ENCODE data around the gene AP2M1.

AP2M1 gene

GRCh38 chr3:184180165-184180564 lies 5.5 kb downstream of the AP2M1 start:
- no peak for DNase-seq (ENCODE audit: low read depth in 2 of 2)

- DNase-seq (ENCODE audit: low read depth in 2 of 2): no peak
These were observed 6.9 kb downstream of the AP2M1 start for GRCh38 chr3:184181596-184181995.

- DNase-seq (ENCODE audit: low read depth in 2 of 2): no peak
These were observed 9.0 kb downstream of the AP2M1 start for GRCh38 chr3:184183679-184184078.

GRCh38 chr3:184184546-184185230 lies 10.0 kb downstream of the AP2M1 start:
- no peak for DNase-seq (ENCODE audit: low read depth in 2 of 2)

GRCh38 chr3:184185461-184186183 lies 11.0 kb downstream of the AP2M1 start:
- DNase-seq (ENCODE audit: low read depth in 2 of 2): peak; percentile 98

GRCh38 chr3:184186184-184186901 lies 11.7 kb downstream of the AP2M1 start, which contains the start of gene ABCF3:
Gene ABCF3, plus strand, starts transcription at chr3:184186199. Its CDS starts 9 bp downstream, at chr3:184186208.
- DNase-seq (ENCODE audit: low read depth in 2 of 2): no peak

- no peak for DNase-seq (ENCODE audit: low read depth in 2 of 2)
These were observed 12.2 kb downstream of the AP2M1 start for GRCh38 chr3:184186902-184187207.

- no peak for DNase-seq (ENCODE audit: low read depth in 2 of 2)
These were observed 13.4 kb downstream of the AP2M1 start for GRCh38 chr3:184188080-184188479.

- DNase-seq (ENCODE audit: low read depth in 2 of 2): no peak
These were observed 14.8 kb downstream of the AP2M1 start for GRCh38 chr3:184189421-184189820.

- DNase-seq (ENCODE audit: low read depth in 2 of 2): no peak
These were observed 18.2 kb downstream of the AP2M1 start for GRCh38 chr3:184192889-184193288.

GRCh38 chr3:184193991-184194539 lies 19.4 kb downstream of the AP2M1 start:
- no peak for DNase-seq (ENCODE audit: low read depth in 2 of 2)

- no peak for DNase-seq (ENCODE audit: low read depth in 2 of 2)
These were observed 21.9 kb downstream of the AP2M1 start for GRCh38 chr3:184196536-184196935.

GRCh38 chr3:184198509-184198908 lies 23.9 kb downstream of the AP2M1 start:
- DNase-seq (ENCODE audit: low read depth in 2 of 2): no peak

GRCh38 chr3:184200825-184201224 lies 26.2 kb downstream of the AP2M1 start:
- DNase-seq (ENCODE audit: low read depth in 2 of 2): no peak

- DNase-seq (ENCODE audit: low read depth in 2 of 2): no peak
These were observed 28.9 kb downstream of the AP2M1 start for GRCh38 chr3:184203526-184203925.

- no peak for DNase-seq (ENCODE audit: low read depth in 2 of 2)
These were observed 34.7 kb downstream of the AP2M1 start for GRCh38 chr3:184209146-184209923.

GRCh38 chr3:184211297-184211696 lies 36.6 kb downstream of the AP2M1 start:
- DNase-seq (ENCODE audit: low read depth in 2 of 2): no peak

- DNase-seq (ENCODE audit: low read depth in 2 of 2): no peak
These were observed 37.1 kb downstream of the AP2M1 start for GRCh38 chr3:184211718-184212117.

GRCh38 chr3:184218814-184219213 lies 44.2 kb downstream of the AP2M1 start:
- DNase-seq (ENCODE audit: low read depth in 2 of 2): no peak

GRCh38 chr3:184222521-184222920 lies 47.9 kb downstream of the AP2M1 start:
- no peak for DNase-seq (ENCODE audit: low read depth in 2 of 2)

- DNase-seq (ENCODE audit: low read depth in 2 of 2): no peak
These were observed 49.3 kb downstream of the AP2M1 start for GRCh38 chr3:184223946-184224345.

- peak; percentile 19 to 22 for DNase-seq (ENCODE audit: low read depth in 2 of 2)
These were observed 52.9 kb downstream of the AP2M1 start for GRCh38 chr3:184227481-184227935.

Measured in stimulated activated CD8-positive, alpha-beta memory T cell treated with anti-CD3 and anti-CD28 coated beads, Interleukin-2, amount 100 ng/mL, for 1 hour (primary cell).